HUES6 (cell line): ENCODE measurements around the gene GJC3.
"Not testable (repeated sequence)": the region's sequence is repeated elsewhere in the genome, so short reads cannot be mapped to it uniquely, and the experiment has no call there.

Experiments
- H3K27ac ChIP-seq: 2 replicates; pipeline ENCODE4 v1.7.0; 2013; ENCODE audit warnings: low read depth, mild to moderate bottlenecking, low read length, inconsistent platforms
- H3K27me3 ChIP-seq: 2 replicates; pipeline ENCODE4 v1.6.1; 2013; ENCODE audit warnings: low read length; ENCODE audit not compliant: control insufficient read depth, insufficient read depth
- H3K36me3 ChIP-seq: 2 replicates; pipeline ENCODE4 v1.6.1; 2013; ENCODE audit warnings: low read length; ENCODE audit not compliant: control insufficient read depth, insufficient read depth
- H3K4me1 ChIP-seq: 2 replicates; pipeline ENCODE4 v1.6.1; 2013; ENCODE audit warnings: low read length; ENCODE audit not compliant: control insufficient read depth, insufficient read depth
- H3K4me3 ChIP-seq: 2 replicates; pipeline ENCODE4 v1.5.1; 2013; ENCODE audit warnings: low read depth, low read length
- H3K9ac ChIP-seq: one replicate; pipeline ENCODE4 v1.6.1; 2013; ENCODE audit warnings: mild to moderate bottlenecking, low read length
- H3K9me3 ChIP-seq: 2 replicates; pipeline ENCODE4 v1.6.1; 2013; ENCODE audit warnings: low read depth, low read length; ENCODE audit not compliant: control insufficient read depth, insufficient read depth

Gene GJC3

GRCh38 chr7:99898023-99898357 lies 31.4 kb downstream of the GJC3 start:
- Histone ChIP-seq H3K36me3 (peaks cover 3% of the 10 kb centered on the region; the same call in 1 of the 2 replicates), H3K27me3 (no peaks in the 10 kb centered on the region), H3K27ac (no peak overlapping the region), H3K4me1 (no peaks in the 10 kb centered on the region), H3K9me3 (no peaks in the 10 kb centered on the region), H3K9ac (no peak overlapping the region), H3K4me3 (no peak overlapping the region)

GRCh38 chr7:99897322-99898022 lies 31.9 kb downstream of the GJC3 start:
- Histone ChIP-seq H3K4me1 (no peaks in the 10 kb centered on the region), H3K27ac (no peak overlapping the region), H3K4me3 (no peak overlapping the region), H3K9ac (no peak overlapping the region), H3K9me3 (no peaks in the 10 kb centered on the region), H3K27me3 (no peaks in the 10 kb centered on the region), H3K36me3 (peaks cover 3% of the 10 kb centered on the region; the same call in 1 of the 2 replicates)

- H3K4me3 ChIP-seq, result no peak overlapping the region
- H3K9ac ChIP-seq, result no peak overlapping the region
- no peaks in the 10 kb centered on the region for H3K27me3 ChIP-seq
- H3K9me3 ChIP-seq, result peaks cover 8% of the 10 kb centered on the region
- no peaks in the 10 kb centered on the region for H3K4me1 ChIP-seq
- no peak overlapping the region for H3K27ac ChIP-seq
- no peaks in the 10 kb centered on the region for H3K36me3 ChIP-seq
Observed at GRCh38 chr7:99894738-99895137, 34.7 kb downstream of the GJC3 start.

DNA sequence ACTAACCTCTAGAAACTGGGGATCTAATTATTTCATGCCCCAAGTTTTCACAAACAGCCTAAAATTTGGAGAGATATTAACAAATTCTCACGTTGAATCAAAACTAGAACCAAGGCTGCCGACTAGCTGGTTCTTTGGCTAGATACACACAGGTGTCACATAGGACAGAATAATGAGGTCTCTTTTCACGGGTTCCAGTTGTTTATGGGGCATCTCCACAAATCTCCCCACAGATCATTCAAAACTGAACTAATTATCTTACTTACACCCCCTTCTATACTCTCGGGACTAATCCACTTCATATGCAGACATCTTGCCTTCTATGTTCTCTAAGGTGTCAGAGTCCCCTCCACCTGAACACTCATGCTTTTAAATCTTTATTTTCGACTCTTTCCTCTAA lies 36.1 kb downstream of the GJC3 start:
- no peaks in the 10 kb centered on the region for H3K4me1 ChIP-seq
- H3K9ac ChIP-seq, result no peak overlapping the region
- H3K27me3 ChIP-seq, result no peaks in the 10 kb centered on the region
- H3K27ac ChIP-seq, result no peak overlapping the region
- H3K36me3 ChIP-seq, result no peaks in the 10 kb centered on the region
- H3K9me3 ChIP-seq, result peaks cover 12% of the 10 kb centered on the region
- no peak overlapping the region for H3K4me3 ChIP-seq

- H3K4me3 ChIP-seq, H3K9ac ChIP-seq, H3K4me1 ChIP-seq, H3K27ac ChIP-seq, H3K36me3 ChIP-seq, H3K27me3 ChIP-seq: not testable (repeated sequence)
- peaks cover 14% of the 10 kb centered on the region for H3K9me3 ChIP-seq
Observed at GRCh38 chr7:99890348-99890747, 39.1 kb downstream of the GJC3 start.

- H3K27ac ChIP-seq, H3K9ac ChIP-seq, H3K36me3 ChIP-seq, H3K27me3 ChIP-seq, H3K4me3 ChIP-seq, H3K4me1 ChIP-seq: not testable (repeated sequence)
- H3K9me3 ChIP-seq, result peaks cover 14% of the 10 kb centered on the region
Observed at GRCh38 chr7:99888366-99888765, 41.1 kb downstream of the GJC3 start.

- Histone ChIP-seq H3K27me3 (no peaks in the 10 kb centered on the region), H3K9me3 (no peaks in the 10 kb centered on the region), H3K9ac (no peak overlapping the region), H3K4me3 (no peak overlapping the region), H3K27ac (no peak overlapping the region), H3K4me1 (no peaks in the 10 kb centered on the region), H3K36me3 (no peaks in the 10 kb centered on the region)
Observed at GRCh38 chr7:99881370-99881769, 48.0 kb downstream of the GJC3 start.

DNA sequence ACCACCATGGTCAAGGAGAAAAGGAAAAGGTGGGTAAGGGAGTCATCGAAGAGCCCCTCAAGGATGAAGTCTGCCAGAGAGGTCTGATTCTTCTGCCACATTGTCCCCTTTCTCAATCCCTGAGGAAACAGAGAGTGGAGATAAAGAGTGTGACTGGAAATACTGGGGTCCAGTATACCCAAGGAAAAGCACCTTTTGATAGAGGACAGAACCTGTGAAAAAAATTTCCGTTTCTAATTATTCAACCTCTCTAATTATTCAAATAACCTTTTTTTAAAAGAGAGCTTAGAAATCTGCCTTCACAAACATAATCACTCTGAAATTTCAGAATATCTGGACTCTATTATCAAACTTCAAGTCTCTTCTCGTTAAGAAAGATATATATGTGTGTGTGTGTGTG lies 52.5 kb downstream of the GJC3 start, which contains the start of gene OR2AE1:
Gene OR2AE1, minus strand, starts transcription at position 101 of the 400 bp plus-strand sequence. Its CDS starts 0 bp downstream, at position 101.
- Histone ChIP-seq H3K27ac (no peak within 1 kb of the TSS), H3K4me3 (no peak within 1 kb of the TSS), H3K27me3 (no peaks in the 10 kb centered on the region), H3K36me3 (no peaks in the 10 kb centered on the region), H3K4me1 (no peaks in the 10 kb centered on the region), H3K9me3 (no peaks in the 10 kb centered on the region), H3K9ac (no peak within 1 kb of the TSS)

DNA sequence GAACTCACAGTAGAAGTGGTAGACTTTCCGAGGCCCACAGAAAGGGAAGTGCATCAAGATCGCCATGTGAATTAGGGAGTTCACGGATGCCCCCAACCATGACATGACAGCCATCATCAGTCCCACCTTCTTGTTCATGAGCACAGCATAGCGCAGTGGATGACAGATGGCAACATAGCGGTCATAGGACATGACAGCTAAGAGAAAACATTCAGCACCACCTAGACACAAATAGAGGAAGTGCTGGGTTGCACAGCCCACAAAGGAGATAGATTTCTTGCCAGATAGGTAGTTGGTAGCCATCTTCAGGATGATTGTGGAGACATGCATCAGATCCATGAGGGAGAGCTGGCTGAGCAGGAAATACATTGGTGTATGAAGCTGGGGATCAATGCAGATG lies 52.9 kb downstream of the GJC3 start:
- no peak overlapping the region for H3K9ac ChIP-seq
- no peak overlapping the region for H3K4me3 ChIP-seq
- H3K9me3 ChIP-seq, result no peaks in the 10 kb centered on the region
- H3K27ac ChIP-seq, result no peak overlapping the region
- no peaks in the 10 kb centered on the region for H3K4me1 ChIP-seq
- H3K36me3 ChIP-seq, result no peaks in the 10 kb centered on the region
- no peaks in the 10 kb centered on the region for H3K27me3 ChIP-seq
